Fibroblast of peridontal ligament (primary cell): ENCODE data around the gene DSCAML1.
A peak's percentile ranks its signal among the peaks of the same experiment; 100 is the strongest.

Experiments
- DNase-seq: peaks from one replicate; pipeline ENCODE4 v3.0.0-alpha.2; 2010; ENCODE audit errors: extremely low read depth

The DSCAML1 gene

DNA sequence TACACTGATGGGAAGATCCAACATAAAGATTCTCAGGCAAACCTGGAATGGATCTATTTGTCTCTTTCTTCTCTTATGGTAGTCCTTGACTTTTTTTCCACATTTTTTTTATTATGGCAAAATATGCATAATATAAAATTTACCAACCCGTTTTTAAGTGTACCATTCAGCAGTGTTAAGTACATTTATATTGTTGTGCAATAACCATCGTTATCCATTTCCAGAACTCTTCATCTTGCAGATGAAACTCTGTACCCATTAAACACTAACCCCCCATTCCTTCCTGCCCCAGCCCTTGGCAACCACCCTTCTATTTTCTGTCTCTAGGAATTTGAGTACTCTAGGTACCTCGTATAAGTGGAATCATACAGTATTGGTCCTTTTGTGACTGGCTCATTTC is 99.7 kb downstream of the DSCAML1 start:
- no peak for DNase-seq

DNA sequence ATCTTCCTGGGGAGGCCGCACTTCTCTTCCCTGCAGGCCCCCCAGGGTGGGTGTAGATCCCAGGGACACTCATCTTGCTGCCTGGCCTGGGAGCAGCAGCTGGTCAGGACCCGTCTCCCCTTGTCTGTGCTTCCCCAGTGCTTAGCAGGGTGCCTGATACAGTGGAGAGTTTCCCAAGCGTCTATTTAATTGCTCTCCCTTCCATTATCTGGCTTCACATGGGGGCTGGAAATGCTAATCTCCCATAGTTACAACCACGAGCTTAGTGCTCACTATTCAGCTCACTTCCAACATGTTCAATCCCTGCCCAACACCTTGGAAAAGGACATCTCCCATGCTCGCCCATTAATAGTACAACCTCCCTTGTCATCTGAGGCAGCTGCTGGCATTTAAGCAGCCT is 100.5 kb downstream of the DSCAML1 start:
- DNase-seq = no peak

DNA sequence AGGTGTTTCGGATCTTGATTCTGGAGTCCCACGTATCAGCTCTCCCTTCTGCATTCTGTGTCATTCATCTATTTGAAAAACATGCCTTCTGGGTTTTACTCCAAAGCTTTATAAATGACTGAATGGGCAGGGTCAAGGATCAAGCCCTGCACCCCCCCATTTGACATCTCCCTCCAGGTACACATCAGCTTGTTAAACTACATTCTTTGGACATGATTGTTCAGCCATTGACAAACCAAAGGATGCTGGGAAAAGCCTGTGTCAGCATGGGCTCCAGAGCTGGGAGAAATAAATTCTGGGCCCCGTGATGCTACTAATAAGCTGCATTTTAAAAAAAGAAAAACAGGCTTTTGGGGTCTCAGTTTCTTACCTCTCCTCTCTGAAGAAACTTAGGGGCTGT is 103.7 kb downstream of the DSCAML1 start:
- no peak for DNase-seq

DNA sequence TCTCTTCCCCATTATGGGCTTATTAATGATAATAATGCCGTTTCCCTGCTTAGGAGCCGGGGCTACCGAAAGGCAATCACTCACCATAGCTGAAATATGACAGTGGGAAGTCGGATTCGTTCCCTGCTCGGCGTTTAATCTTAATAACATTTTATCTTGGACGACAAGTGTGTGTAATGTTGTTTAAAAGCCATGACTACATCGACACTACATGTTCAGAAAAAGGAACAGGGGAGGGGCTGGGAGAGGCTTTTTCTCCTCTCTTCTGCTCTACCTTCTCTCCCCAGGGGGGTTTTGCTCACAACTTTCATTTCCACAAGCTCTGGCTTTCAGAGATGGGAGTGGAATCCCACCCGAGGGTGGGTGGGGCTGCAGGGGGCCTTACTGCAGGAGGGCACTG is 105.5 kb downstream of the DSCAML1 start:
- DNase-seq = no peak

DNA sequence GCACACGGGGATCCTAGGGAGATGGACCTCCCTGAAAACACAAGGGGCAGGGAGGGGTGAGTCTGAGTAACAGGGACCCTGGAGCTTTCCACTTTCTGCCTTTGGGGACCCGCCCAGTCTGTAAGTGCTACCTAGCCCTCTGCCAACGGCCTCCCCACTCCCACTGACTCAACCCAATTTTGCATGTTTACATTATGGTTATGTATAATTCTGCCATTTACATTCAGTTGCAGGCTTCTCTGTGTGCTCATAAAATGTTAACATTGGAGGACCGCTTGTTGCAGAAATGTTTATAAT is 105.8 kb downstream of the DSCAML1 start:
- peak; percentile 1 for DNase-seq

DNA sequence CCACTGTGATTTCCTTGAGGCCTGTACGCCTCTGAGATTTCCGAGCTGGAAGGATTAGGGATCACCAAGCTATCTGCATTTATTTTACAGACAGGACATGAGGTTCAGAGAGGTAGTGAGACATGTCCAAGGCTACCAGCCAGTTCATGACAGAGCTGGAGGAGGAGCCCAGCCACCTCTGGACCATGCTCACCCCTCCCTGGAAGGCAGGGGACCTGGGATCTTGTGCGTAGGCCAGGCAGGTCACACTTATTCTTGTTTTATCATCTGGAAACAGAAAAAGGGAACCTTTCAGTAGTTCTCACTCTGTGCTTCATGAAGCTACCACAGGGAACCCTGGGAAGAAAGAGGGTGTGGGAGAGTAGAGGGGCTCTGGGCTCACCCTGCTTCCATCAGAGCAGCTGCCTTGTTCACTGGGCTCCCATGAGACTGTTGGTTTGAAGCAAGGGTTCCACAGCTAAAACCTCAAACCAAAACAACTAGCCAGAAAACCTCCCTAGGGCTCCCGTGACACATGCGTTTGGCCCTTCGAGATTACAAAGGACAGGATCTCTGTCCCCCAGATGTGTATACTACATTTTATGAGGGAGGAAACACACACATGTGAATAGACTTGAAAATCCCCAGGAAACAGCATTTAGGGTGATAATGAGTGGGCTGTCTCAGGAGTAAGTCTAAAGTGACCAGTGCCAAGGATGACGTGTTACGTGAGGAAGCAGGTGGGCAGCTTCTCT is 106.4 kb downstream of the DSCAML1 start:
- peak; percentile 15 for DNase-seq

DNA sequence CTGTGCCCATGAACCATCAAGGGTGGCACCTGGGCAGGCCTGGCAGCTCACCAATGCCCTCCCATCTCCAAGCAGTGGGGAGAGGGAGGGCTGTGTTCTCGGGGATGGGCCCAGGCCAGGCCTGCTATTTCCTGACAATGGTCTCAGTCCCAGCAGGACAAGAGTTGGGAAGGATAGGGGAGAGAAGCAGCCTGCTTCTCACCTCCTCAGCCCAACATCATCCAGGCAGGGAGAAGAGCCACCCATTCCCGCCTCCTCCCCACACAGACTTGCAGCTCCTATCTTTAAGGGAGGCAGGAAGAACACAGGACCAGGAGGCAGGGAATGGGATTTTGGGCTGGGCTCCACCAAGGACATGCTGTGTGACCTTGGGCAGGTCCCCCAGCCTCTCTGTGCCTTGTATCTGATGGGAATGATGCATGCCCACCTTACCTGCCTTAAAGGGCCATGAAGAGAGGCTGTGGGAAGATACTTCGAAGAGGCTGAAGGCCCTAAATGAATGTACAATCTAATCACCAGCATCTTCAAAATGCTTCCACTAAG is 108.7 kb downstream of the DSCAML1 start:
- DNase-seq = no peak

DNA sequence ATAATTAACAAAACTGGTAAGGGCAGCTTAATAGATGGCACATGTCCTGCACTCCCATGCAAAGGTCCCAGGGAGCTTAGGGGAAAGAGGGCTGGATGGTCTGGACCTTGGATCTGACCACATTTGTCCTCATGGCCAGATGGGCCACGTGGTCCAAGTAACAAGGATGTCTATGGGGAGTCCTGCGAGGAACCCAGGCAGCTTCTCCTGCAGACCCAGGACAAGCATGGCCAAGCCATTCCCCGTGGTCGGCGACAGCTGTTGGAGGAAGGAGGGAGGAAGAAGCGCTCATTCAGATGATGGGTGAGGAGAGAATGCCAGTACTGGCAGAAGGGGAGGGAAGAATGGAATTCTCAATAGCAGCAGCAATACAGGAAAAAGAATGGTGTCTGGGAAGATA is 109.2 kb downstream of the DSCAML1 start:
- no peak for DNase-seq

DNA sequence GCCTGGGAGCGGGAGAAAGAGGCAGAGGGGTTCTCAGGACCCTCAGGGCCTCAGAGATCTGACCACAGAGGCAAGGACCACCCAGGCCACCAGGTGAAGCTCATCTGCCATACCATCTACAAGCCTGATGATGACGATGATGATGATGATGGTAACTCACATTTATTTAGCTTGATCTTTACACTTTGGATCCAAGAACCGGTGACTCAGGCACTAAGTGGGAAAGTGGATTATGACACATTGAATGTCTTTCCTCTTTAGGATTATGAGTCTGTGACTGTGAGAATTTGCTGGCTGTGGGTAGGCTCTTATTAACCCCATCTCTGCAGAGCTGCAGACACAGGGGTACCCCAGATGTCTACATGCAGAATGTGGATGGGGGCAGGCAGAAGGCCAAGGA is 110.3 kb downstream of the DSCAML1 start:
- DNase-seq = no peak

DNA sequence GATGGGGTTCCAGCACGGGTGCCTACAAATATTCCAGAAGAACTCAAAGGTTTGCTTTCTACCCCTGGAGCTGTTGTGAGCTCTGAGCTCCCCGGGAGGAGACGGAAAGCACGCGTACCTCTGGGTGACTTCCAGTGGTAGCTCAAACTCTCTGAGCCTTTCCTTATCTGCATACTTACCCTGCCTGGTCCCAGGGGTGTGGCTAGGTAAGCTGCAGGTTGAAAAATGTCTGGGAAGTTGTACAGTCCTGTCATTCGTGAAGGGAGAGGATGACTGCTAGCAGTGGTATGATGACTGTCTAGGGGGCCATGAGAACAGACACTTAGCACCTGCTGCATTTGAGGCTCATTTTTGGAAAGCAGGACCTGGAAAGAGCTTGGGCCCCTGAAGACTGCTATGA is 111.5 kb downstream of the DSCAML1 start:
- DNase-seq = no peak

DNA sequence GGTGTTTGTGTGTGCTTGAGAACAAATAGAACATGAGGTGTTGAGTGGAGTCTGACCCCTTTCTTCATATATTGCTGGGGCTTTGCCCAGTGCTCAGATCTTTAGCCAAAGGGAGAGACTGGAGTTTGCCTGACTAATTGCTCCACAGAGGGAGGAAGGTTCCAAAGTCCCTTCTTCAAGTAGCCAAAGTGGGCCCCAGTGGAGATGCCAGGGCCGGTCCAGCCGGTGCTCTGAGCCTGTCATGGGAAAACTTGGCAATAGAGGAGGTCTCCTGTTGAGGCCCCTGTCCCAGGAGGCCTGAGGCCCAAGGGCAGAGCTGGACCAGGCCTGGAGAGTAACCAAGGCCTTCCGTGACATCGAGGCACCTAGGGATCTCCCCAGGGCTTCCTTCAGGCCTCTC is 112.3 kb downstream of the DSCAML1 start:
- DNase-seq = no peak

DNA sequence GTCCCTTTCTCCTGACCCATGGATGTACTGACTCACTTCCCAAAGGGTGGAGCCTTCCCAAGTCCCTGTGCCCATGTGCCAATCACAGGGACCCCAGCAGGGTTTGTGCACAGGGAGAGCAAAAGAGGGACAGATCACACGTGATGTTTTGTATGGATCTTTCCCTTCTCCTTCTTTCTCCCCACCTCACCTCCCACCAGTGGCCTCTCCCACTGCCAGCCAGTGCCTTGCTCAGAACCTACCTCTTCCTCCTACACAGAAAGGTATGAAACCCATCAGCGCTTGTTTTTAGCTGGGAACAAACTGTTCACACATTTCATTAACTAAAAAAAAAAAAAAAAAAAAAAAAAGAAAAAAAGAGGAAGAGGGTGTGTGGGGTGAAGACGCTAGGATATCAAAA is 112.9 kb downstream of the DSCAML1 start:
- DNase-seq = no peak

DNA sequence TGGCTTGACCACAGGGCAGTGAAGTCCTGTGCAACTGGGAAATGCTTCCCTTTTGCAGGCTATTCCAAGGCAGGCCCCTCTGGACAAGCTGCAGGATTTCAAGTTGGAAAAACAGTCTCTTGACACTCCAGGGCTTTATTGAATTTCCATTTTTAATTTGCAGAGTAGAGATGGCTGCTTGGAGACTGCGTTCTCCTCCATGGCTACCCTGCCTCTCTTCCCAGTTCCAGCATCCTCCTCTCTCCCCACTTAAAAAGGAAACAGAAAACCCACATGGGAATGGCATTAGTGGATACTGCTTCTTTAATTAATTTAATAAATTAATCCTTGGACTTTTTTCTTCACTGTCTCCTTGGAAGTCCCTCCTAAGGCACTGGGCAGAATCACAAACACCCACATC is 115.6 kb downstream of the DSCAML1 start:
- no peak for DNase-seq

DNA sequence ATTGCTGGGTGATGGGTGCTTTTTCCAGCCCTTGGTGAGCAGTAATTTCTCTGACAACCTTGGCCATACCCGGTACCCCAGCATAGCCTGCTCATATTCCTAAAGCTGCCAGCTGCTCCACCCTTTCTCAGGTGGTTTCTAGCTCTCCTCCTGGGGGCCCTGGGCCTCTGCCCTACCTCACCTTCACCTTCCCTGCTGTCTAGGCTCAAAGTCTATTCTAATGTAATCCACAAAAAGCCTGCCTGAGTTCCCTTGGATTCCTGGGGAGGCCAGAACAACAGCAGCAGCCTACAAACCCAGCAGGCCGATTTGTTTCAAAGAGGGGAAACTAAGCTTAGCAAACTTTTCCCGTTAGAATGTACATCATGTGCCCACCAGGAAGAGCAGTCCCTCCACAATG is 117.6 kb downstream of the DSCAML1 start:
- no peak for DNase-seq

DNA sequence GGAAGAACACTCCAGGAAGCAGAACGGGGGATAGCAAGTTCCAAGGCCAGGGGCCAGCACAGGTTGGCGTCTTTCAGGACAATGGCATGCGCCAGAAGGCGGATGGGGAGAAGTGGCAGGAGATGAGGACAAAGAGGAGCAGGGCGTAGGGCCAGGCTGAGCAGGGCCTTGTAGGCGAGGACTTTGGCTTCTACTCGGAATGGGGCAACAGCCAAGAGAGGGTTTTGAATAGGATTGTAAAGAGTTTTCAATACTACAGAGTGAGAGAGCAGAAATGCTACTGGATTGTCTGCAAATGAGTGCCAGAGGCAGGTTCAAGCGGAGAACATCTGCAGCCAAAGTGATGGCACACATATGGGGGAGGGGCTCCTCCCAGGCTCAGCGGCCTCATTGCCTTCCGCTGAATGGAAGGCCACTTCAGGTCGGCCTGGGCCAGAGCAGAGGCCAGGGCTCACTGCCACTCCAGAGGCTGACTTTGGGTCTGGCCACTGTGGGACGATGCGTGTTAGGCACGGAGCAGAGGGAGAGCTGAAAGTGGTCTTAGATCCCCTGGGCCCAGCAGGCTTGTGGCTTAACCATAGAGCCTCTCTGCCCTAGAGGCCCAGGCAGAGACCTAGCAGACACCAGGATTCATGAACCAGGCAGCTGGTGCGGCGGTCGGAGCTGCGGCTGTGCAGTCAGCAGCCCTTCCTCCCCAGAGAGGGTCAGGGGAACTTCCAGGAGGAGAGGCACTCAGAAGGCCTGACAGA is 118.2 kb downstream of the DSCAML1 start:
- DNase-seq = no peak

DNA sequence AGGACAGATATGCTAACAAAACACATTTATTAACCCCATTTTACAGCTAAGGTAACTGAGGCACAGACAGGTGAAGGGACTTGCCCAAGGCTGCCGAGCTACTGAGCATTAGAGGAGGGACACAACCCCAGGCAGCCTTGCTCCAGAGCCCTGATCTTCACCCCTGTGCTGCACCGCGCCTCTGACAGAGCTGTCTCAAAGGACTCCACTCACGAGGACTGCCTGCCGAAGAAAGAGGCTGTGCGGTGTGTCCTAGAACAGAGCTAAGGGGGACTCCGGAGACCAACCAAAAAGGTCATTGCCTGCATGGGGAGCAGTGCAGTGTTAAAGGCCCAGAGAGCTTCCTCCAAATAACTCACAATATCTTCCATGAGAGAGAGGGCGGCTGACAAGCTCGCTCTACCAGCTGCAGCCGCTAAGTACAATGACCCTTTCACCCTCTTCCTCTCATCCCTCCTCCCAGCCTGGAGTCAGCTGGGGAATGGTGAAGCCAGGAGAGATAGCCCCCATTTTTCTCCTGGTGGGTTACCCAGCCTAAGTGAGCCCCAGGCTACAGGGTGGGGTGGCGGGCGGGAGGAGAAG is 119.2 kb downstream of the DSCAML1 start:
- DNase-seq = no peak

DNA sequence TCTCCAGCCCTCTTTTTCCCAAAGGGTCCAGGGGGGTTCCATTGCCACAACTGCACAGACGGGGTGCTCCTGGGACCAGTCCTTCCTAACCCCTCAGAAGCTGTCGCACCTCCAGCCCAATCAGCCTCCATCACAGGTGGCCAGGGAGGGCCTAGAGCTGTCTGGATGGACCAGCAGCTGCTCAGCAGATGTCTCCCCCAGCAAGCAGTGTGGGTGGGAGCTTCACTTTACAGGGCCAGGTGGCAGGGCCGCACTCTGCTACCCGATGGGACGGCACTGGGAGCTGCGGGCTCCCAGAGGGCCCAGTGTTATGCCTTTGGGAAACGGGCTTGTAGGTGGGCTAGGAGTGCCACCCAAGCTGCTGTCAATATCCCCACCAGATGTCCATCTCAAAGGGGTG is 120.5 kb downstream of the DSCAML1 start:
- no peak for DNase-seq

DNA sequence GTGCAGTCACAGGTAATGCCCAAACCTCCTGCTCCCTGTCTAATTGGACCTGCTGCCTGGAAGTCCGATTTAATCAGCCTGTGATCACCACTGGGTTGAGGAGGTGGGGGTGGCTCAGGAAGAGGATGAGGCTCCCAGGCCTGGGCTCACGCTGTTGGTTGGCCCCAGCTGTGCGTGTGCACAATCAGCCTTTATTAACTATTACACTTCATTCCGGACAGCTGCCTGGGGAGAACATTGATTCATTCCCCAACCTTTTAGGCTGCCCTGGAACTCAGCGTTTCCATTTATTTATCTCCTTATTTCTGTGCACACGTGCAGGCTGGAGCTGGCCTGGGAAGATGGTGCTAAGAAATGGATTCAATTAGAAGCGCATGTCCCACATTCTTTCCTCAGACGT is 123.4 kb downstream of the DSCAML1 start:
- DNase-seq = no peak

DNA sequence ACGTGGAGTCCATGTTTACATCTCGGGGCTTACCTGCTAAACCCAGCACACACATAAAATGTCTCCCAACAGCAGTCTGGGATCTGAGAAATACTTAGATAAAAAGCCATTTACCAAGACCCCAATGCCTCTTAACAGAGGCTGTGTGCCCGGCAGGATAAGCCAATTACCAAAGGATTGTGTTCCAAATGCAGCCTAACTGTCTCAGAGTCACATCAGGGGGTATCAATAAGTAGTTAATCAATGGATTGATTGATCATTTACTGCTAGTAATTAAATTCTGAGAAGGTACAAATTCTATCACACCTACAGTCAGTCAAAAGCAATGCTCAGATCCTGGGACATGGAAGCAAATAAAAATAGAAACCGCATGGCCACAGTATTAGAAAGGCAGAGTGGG is 125.6 kb downstream of the DSCAML1 start:
- DNase-seq = no peak

DNA sequence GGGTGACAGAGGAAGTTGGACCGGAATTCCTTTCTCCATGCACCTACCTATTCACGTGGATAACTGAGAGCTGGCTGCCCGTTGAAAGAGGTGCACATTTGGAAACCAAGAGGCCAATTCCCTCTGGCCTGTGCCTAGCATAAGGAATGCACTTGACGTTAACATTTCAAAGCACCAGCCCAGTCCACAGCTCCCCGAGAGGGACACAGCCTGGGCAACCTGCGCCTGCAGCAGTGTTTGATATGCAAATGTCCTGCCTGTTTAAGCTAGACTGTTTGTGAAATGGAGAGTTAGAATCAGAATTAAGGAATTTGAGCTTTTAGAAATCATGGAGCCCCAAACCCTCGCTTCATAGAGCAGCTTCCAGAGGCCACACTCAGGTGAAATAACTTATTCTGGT is 126.1 kb downstream of the DSCAML1 start:
- no peak for DNase-seq

DNA sequence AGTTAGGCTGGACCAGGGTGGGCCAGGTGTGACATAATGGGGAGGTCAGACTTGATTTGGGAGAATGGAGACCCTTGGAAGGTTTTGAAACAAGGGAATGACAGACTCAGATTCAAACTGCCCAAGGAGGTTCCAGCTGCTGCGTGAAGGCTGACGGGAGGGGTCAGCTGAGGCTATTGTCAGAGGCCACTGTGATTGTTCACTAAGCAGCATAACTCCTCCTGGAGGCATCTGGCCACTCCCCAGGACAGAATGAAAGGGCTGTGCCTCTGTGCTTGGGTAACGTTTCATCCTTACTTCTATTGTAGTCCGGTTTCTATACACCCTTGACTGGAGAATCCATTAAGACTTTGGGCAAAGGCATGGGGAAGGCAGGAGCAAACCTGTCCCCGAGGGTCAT is 126.6 kb downstream of the DSCAML1 start:
- no peak for DNase-seq

DNA sequence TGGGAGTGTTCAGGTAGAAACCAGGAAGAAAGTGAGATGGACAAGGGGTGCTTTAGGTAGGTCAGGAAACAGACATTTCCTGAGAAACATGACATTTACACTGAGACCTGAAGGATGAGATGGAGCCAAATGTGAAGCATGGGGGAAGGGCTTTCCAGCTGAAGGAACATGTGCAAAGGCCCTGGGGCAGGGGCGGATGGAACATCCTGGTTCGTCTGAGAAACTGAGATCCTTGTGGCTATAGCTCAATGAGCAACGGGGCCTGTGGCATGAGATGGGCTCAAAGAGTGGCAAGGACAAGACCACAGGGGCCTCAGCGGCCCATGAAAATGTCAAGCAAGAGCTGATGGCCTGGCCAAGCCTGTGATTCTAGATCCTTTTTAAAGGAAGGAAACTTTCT is 127.4 kb downstream of the DSCAML1 start:
- DNase-seq = no peak

DNA sequence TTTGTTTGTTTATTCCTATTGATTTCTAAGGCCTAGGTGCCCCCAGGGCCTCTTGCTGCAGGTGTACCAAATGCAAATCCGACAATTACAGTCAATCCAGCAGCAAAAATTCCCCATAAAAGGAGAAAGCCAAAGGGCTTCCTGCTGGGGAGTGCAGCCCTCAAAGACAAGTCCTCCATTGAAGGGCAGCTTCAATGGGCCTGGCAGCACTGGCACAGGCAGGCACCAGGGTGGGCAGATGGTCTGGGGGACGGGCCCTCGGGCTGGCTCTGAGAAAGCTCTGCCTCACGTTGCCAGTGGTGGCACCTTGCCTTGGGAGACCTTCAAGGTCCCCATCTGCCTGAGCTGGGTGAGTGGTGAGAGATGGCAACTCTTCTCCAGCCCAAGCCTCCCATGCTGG is 128.0 kb downstream of the DSCAML1 start:
- DNase-seq = no peak
